DOHH2 (cell line): ENCODE results near the gene RCAN2.

ENCODE experiments used
- H3F3A ChIP-seq: fragments of 200-600 bp; sonication (generic), shearing (Covaris generic); 2 replicates; pipeline ENCODE4 v1.6.0; 2016; ENCODE audit warnings: antibody characterized with exemption, mild to moderate bottlenecking; ENCODE audit not compliant: control insufficient read depth, insufficient read depth
- H3K27ac ChIP-seq: fragments of 200-600 bp; sonication (generic); 2 replicates; pipeline ENCODE4 v1.5.1; 2014; ENCODE audit warnings: low read depth, mild to moderate bottlenecking, low read length, moderate library complexity
- H3K27me3 ChIP-seq: fragments of 200-600 bp; sonication (generic); 2 replicates; pipeline ENCODE4 v1.6.1; 2014; ENCODE audit warnings: mild to moderate bottlenecking, low read length, mixed read lengths; ENCODE audit not compliant: control insufficient read depth
- H3K36me3 ChIP-seq: fragments of 200-600 bp; sonication (generic); 2 replicates; pipeline ENCODE4 v1.6.1; 2014; ENCODE audit warnings: mild to moderate bottlenecking, low read length, moderate library complexity, mixed read lengths; ENCODE audit not compliant: control insufficient read depth
- H3K4me1 ChIP-seq: fragments of 200-600 bp; sonication (generic); 2 replicates; pipeline ENCODE4 v1.6.1; 2014; ENCODE audit warnings: mild to moderate bottlenecking, low read length, mixed read lengths; ENCODE audit not compliant: control insufficient read depth
- H3K4me2 ChIP-seq: fragments of 200-600 bp; sonication (generic); 2 replicates; pipeline ENCODE4 v1.6.0; 2014; ENCODE audit warnings: mild to moderate bottlenecking, low read length, moderate library complexity
- H3K4me3 ChIP-seq: fragments of 200-600 bp; sonication (generic); 2 replicates; pipeline ENCODE4 v1.5.1; 2014; ENCODE audit warnings: mild to moderate bottlenecking, low read length, mixed read lengths
- H3K79me2 ChIP-seq: fragments of 200-600 bp; sonication (generic); 2 replicates; pipeline ENCODE4 v1.6.1; 2014; ENCODE audit warnings: mild to moderate bottlenecking, low read length, mixed read lengths; ENCODE audit not compliant: control insufficient read depth
- H3K9me2 ChIP-seq: fragments of 200-600 bp; sonication (generic); replicated peaks from 2 replicates; pipeline ENCODE4 v1.6.1; 2014; ENCODE audit warnings: mild to moderate bottlenecking, low read length, mixed read lengths; ENCODE audit not compliant: control insufficient read depth
- H3K9me3 ChIP-seq: fragments of 200-600 bp; sonication (generic); 2 replicates; pipeline ENCODE4 v1.6.1; 2014; ENCODE audit warnings: antibody characterized with exemption, low read length, mixed read lengths; ENCODE audit not compliant: control insufficient read depth, insufficient read depth
- H4K20me1 ChIP-seq: fragments of 200-600 bp; sonication (generic); 2 replicates; pipeline ENCODE4 v1.6.0; 2014; ENCODE audit warnings: low read depth, mild to moderate bottlenecking, antibody characterized with exemption, low read length, moderate library complexity; ENCODE audit not compliant: control insufficient read depth, insufficient read depth
- EZH2phosphoT487 ChIP-seq: fragments of 200-600 bp; sonication (generic); IDR thresholded peaks from 2 replicates; pipeline ENCODE4 v1.6.1; 2017; ENCODE audit warnings: borderline replicate concordance, mild to moderate bottlenecking, antibody characterized with exemption, low read length, moderate library complexity, mixed read lengths
- TF ChIP-seq, protein P1 (sequence below): fragments of 200-600 bp; sonication (generic); IDR thresholded peaks from one replicate; pipeline ENCODE4 v1.5.1; 2014; ENCODE audit warnings: antibody characterized with exemption, mild to moderate bottlenecking, low read depth, low read length; ENCODE audit not compliant: poor library complexity, severe bottlenecking

The RCAN2 gene

DNA sequence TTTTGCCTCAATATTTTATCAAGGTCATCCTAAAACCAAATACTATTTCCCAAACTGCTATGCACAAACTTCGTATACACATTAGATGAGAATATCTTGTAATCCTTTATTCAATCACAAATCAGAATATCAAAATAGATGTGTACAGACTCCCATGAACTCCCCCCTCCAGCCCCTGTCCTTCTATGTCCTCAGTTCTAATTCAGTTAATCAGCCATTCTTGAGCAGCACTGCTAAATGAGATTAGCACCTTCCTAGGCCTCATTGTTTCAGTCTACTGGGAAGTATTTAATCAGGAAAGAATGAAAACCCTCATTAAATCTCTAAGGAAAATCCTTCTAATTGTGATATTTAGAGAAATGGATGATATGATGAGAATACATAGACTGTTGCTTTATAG, 36.6 kb downstream of the RCAN2 start:
- H3K79me2 ChIP-seq = no peaks in the 10 kb centered on the region
- H3K36me3 ChIP-seq = no peaks in the 10 kb centered on the region
- no peaks in the 10 kb centered on the region for H4K20me1 ChIP-seq
- no peak for TF ChIP-seq EZH2phosphoT487
- TF ChIP-seq, protein P1, sequence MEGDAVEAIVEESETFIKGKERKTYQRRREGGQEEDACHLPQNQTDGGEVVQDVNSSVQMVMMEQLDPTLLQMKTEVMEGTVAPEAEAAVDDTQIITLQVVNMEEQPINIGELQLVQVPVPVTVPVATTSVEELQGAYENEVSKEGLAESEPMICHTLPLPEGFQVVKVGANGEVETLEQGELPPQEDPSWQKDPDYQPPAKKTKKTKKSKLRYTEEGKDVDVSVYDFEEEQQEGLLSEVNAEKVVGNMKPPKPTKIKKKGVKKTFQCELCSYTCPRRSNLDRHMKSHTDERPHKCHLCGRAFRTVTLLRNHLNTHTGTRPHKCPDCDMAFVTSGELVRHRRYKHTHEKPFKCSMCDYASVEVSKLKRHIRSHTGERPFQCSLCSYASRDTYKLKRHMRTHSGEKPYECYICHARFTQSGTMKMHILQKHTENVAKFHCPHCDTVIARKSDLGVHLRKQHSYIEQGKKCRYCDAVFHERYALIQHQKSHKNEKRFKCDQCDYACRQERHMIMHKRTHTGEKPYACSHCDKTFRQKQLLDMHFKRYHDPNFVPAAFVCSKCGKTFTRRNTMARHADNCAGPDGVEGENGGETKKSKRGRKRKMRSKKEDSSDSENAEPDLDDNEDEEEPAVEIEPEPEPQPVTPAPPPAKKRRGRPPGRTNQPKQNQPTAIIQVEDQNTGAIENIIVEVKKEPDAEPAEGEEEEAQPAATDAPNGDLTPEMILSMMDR = no peak
- no peaks in the 10 kb centered on the region for H3K4me1 ChIP-seq
- H3F3A ChIP-seq = no peaks in the 10 kb centered on the region
- no peaks in the 10 kb centered on the region for H3K9me2 ChIP-seq
- no peak overlapping the region for H3K4me2 ChIP-seq
- H3K4me3 ChIP-seq = no peak overlapping the region
- no peaks in the 10 kb centered on the region; the same call in 1 of the 2 replicates for H3K9me3 ChIP-seq
- H3K27ac ChIP-seq = no peak overlapping the region
- H3K27me3 ChIP-seq = peaks cover 2% of the 10 kb centered on the region; the same call in 1 of the 2 replicates

- no peaks in the 10 kb centered on the region for H4K20me1 ChIP-seq
- no peak overlapping the region for H3K4me2 ChIP-seq
- no peaks in the 10 kb centered on the region for H3K4me1 ChIP-seq
- no peaks in the 10 kb centered on the region for H3F3A ChIP-seq
- no peak overlapping the region for H3K27ac ChIP-seq
- no peak overlapping the region for H3K4me3 ChIP-seq
- no peaks in the 10 kb centered on the region; the same call in 1 of the 2 replicates for H3K9me3 ChIP-seq
- H3K36me3 ChIP-seq = no peaks in the 10 kb centered on the region
- H3K9me2 ChIP-seq = no peaks in the 10 kb centered on the region
- TF ChIP-seq, protein P1 = no peak
- no peak for TF ChIP-seq EZH2phosphoT487
- 0 out of 2 replicates have a peak, but pooled peaks cover 2% of the 10 kb centered on the region for H3K27me3 ChIP-seq
- H3K79me2 ChIP-seq = no peaks in the 10 kb centered on the region
These were observed 37.4 kb downstream of the RCAN2 start for GRCh38 chr6:46453741-46454316.

- Histone ChIP-seq H3K36me3 (no peaks in the 10 kb centered on the region), H3K4me1 (no peaks in the 10 kb centered on the region), H3K27ac (no peak overlapping the region), H3K4me2 (no peak overlapping the region), H3K79me2 (no peaks in the 10 kb centered on the region), H3F3A (no peaks in the 10 kb centered on the region), H3K4me3 (no peak overlapping the region), H4K20me1 (no peaks in the 10 kb centered on the region), H3K27me3 (0 out of 2 replicates have a peak, but pooled peaks cover 5% of the 10 kb centered on the region), H3K9me3 (peaks cover 4% of the 10 kb centered on the region; the same call in 1 of the 2 replicates), H3K9me2 (no peaks in the 10 kb centered on the region)
- TF ChIP-seq, protein P1 = no peak
- TF ChIP-seq EZH2phosphoT487 = no peak
These were observed 38.0 kb downstream of the RCAN2 start for GRCh38 chr6:46453216-46453615.
